Upper lobe of right lung (tissue), 1 donor: ENCODE measurements around the gene FGFR1OP2. TPM values are rescaled to one million over a fixed set of nuclear protein-coding genes. Genes with fewer than 3 reads are reported as not detected.

ENCODE experiments used
- ATAC-seq: fragments of 200-7000 bp; cut with Tn5 transposase; one replicate; pipeline ENCODE4 v1.9.1; 2020; ENCODE audit warnings: mild to moderate bottlenecking, moderate library complexity
- DNase-seq: peaks from one replicate; pipeline ENCODE4 v3.0.0-alpha.2; 2020
- H3K27ac ChIP-seq: fragments of 200-600 bp; one replicate; pipeline ENCODE4 v1.8.0; 2022
- H3K27me3 ChIP-seq: fragments of 200-600 bp; one replicate; pipeline ENCODE4 v1.8.0; 2022; ENCODE audit warnings: mild to moderate bottlenecking
- H3K36me3 ChIP-seq: fragments of 200-600 bp; one replicate; pipeline ENCODE4 v1.8.0; 2022
- H3K4me1 ChIP-seq: fragments of 200-600 bp; one replicate; pipeline ENCODE4 v1.8.0; 2022
- H3K4me3 ChIP-seq: fragments of 200-600 bp; one replicate; pipeline ENCODE4 v1.8.0; 2022; ENCODE audit warnings: mild to moderate bottlenecking
- H3K9me3 ChIP-seq: fragments of 200-600 bp; one replicate; pipeline ENCODE4 v1.8.0; 2022
- intact Hi-C: fragments of 100-400 bp; cut with DNase I; formaldehyde crosslinking; loops from one replicate; pipeline ENCODE4 v1.11.0; 2022
- total RNA-seq: library from RNA; stranded (reverse); fragmentation: NEBNext Ultra II Directional; extraction: Animal tissue kit (Norgen Biotek cat#: 25700); gene quantifications from one replicate; pipeline ENCODE4 v1.2.1, GENCODE V29; 2021
- TF ChIP-seq, protein P1 (sequence below): fragments of 200-600 bp; IDR thresholded peaks from one replicate; pipeline ENCODE4 v1.8.0; 2022; ENCODE audit warnings: antibody characterized with exemption
- donor health status: DM: no; HTN: yes; CAD: no; lungs with severe emphysema.

FGFR1OP2 gene
- total RNA-seq, 1 donor from 2014 or later, result 64.1 TPM

DNA sequence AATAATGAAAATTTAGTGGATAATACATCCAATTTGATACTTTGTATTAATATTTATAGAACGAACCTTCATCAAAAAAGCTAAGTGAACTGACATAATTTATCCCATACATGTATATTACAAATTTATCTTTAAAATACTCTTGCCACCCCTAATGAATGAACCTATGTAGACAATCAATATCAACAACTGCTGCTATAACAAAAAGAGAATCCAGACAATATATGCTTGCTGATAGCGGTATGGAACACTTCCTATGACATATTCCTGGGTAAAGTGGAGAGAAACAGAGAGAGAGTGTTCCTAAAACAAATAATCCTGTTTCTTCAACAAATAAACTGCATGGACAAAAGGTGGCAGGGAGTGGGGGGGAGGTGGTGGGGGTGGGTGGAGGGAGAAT lies 44.6 kb downstream of the FGFR1OP2 start:
- H3K36me3 ChIP-seq, result peaks cover 50% of the 10 kb centered on the region
- H3K27ac ChIP-seq, result no peak overlapping the region
- DNase-seq, result no peak
- TF ChIP-seq, protein P1, sequence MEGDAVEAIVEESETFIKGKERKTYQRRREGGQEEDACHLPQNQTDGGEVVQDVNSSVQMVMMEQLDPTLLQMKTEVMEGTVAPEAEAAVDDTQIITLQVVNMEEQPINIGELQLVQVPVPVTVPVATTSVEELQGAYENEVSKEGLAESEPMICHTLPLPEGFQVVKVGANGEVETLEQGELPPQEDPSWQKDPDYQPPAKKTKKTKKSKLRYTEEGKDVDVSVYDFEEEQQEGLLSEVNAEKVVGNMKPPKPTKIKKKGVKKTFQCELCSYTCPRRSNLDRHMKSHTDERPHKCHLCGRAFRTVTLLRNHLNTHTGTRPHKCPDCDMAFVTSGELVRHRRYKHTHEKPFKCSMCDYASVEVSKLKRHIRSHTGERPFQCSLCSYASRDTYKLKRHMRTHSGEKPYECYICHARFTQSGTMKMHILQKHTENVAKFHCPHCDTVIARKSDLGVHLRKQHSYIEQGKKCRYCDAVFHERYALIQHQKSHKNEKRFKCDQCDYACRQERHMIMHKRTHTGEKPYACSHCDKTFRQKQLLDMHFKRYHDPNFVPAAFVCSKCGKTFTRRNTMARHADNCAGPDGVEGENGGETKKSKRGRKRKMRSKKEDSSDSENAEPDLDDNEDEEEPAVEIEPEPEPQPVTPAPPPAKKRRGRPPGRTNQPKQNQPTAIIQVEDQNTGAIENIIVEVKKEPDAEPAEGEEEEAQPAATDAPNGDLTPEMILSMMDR, result no peak
- H3K27me3 ChIP-seq, result no peaks in the 10 kb centered on the region
- peaks cover 6% of the 10 kb centered on the region for H3K4me1 ChIP-seq
- ATAC-seq, result no peak
- H3K4me3 ChIP-seq, result no peak overlapping the region
- no peaks in the 10 kb centered on the region for H3K9me3 ChIP-seq
- intact Hi-C loops, result no loop called here

DNA sequence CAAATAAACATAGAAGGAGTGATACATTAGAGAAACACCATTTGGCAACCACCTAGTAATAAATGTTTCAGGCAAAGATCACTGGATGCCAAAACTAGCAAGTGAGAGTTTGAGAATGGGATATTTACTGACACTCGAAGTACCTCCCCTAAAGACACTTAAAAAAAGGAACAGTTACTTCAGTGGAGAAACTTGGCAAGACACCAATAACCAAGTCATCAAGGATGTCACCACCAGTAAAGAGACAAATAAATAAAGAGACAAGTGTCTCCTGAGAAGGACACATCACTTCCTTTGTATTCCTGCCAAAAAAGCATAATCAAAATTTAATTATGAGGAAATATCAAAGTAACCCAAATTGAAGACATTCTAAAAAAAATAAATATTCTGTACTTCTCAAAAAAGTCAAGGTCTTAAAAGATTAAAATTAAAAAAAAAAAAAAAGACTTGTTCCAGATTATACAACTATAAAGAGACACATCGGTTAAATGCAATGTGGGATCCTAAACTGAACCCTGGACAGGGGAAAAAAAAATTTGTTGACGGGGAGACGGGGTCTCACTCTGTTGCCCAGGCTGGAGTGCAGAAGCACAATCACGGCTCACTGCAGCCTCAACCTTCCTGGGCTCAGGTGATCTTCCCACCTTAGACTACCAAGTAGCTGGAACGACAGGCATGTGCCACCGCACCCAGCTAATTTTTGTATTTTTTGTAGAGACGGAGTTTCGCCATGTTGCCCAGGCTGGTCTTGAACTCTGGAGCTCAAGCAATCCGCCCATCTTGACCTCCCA lies 49.6 kb downstream of the FGFR1OP2 start:
- Histone ChIP-seq H3K27me3 (no peaks in the 10 kb centered on the region), H3K9me3 (no peaks in the 10 kb centered on the region), H3K27ac (no peak overlapping the region), H3K4me1 (peaks cover 6% of the 10 kb centered on the region), H3K36me3 (peaks cover 50% of the 10 kb centered on the region), H3K4me3 (no peak overlapping the region)
- TF ChIP-seq, protein P1, result no peak
- DNase-seq (no peak), ATAC-seq (peak; percentile 63)
- intact Hi-C loops, result no loop called here

DNA sequence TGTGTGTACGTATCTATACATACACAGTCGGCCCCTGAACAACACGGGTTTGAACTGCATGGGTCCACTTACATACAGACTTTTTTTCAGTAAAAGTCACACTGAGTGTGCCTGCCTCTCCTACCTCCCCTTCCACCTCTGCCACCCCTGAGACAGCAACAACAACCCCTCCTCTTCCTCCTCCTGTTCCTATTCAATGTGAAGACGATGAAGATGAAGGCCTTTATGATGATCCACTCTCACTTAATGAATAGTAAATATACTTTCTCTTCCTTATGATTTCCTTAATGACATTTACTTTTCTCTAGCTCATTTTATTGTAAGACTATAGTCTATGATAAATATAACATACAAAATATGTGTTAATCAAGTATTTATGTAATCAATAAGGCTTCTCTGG lies 50.4 kb downstream of the FGFR1OP2 start:
- Histone ChIP-seq H3K9me3 (no peaks in the 10 kb centered on the region), H3K4me1 (peaks cover 6% of the 10 kb centered on the region), H3K4me3 (no peak overlapping the region), H3K27ac (no peak overlapping the region), H3K36me3 (peaks cover 47% of the 10 kb centered on the region), H3K27me3 (no peaks in the 10 kb centered on the region)
- ATAC-seq, result no peak
- no peak for DNase-seq
- TF ChIP-seq, protein P1, result no peak
- intact Hi-C loops, result no loop called here

DNA sequence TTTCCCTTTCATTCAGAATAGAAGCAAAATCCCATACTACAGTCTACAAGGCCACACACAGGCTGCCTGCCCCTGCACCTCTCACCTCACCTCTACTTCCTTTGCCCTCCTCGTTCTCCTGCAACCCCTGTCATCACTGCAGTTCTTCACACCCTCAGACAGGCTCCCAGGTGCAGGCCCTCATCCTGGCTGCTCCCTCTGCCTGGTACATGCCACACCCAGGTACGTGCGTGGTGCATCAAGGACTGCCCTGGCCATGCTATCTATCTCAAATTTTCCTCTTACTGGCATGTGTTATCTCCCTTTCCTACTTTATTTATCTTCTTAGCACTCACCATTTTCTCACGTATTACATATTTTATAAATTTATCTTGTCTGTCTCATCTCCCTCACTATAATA lies 51.6 kb downstream of the FGFR1OP2 start:
- H3K4me3 ChIP-seq, result no peak overlapping the region
- TF ChIP-seq, protein P1, result no peak
- H3K4me1 ChIP-seq, result peaks cover 6% of the 10 kb centered on the region
- no peaks in the 10 kb centered on the region for H3K27me3 ChIP-seq
- DNase-seq (no peak), ATAC-seq (no peak)
- no peak overlapping the region for H3K27ac ChIP-seq
- intact Hi-C loops, result no loop called here
- H3K9me3 ChIP-seq, result no peaks in the 10 kb centered on the region
- peaks cover 52% of the 10 kb centered on the region for H3K36me3 ChIP-seq

DNA sequence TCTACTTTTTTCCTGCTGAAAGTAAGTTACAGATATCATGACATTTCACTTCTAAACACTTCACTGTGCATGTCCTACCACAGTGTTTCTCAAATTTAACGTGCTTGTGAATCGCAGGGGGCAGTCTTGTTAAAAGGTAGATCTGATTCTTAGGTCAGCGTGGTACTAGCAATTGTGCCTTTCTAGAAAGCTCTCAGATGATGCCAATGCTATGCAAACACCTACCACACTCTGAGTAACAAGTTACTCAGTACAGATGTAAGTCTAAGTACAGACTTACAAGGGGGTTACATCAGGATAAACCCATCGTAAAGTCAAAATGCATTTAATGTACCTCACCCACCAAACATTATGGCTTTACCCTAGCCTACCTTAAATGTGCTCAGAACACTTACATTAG lies 53.6 kb downstream of the FGFR1OP2 start:
- H3K36me3 ChIP-seq, result peaks cover 67% of the 10 kb centered on the region
- no peak overlapping the region for H3K4me3 ChIP-seq
- no peaks in the 10 kb centered on the region for H3K27me3 ChIP-seq
- no peak for ATAC-seq
- no peaks in the 10 kb centered on the region for H3K9me3 ChIP-seq
- DNase-seq, result no peak
- H3K27ac ChIP-seq, result no peak overlapping the region
- TF ChIP-seq, protein P1, result no peak
- intact Hi-C loops, result no loop called here
- H3K4me1 ChIP-seq, result peaks cover 6% of the 10 kb centered on the region
